Vagina (tissue), 2 donors: Measurements from ENCODE around the gene DLG2.

Experiments
- CTCF ChIP-seq, 3 experiments: fragments of 450-650 bp in 2 of 3; fragments of 200-600 bp in 1 of 3; sonication (generic) in 1 of 3; IDR thresholded peaks; one replicate each; pipeline ENCODE4 v1.5.1; 2017 to 2019; ENCODE audit warnings: antibody characterized with exemption in 3 of 3, mild to moderate bottlenecking in 2 of 3, moderate library complexity in 2 of 3
- POLR2AphosphoS5 ChIP-seq, 2 donors: sonication (generic); formaldehyde crosslinking; IDR thresholded peaks; one replicate each; pipeline ENCODE4 v1.9.0; 2017; ENCODE audit warnings: antibody characterized with exemption in 2 of 2, mild to moderate bottlenecking in 2 of 2, low read depth in 1 of 2; ENCODE audit not compliant: insufficient read depth in 1 of 2

- no peak for TF ChIP-seq POLR2AphosphoS5 (IDR thresholded peaks at IDR 0.05; ENCODE audit: insufficient read depth in 1 of 2, low read depth in 1 of 2)
- TF ChIP-seq CTCF (IDR thresholded peaks at IDR 0.05), result no peak
These were observed 540.5 kb downstream of the DLG2 start for GRCh38 chr11:85086504-85087284.
